Neutrophil (primary cell): Measurements from ENCODE around the gene DTNA.

Experiments used
- H3K27ac ChIP-seq: fragments of 200-600 bp; sonication (generic); 2 replicates; pipeline ENCODE4 v1.5.1; 2016; ENCODE audit warnings: mild to moderate bottlenecking, moderate library complexity
- H3K27me3 ChIP-seq: fragments of 200-600 bp; sonication (generic); 2 replicates; pipeline ENCODE4 v1.6.0; 2016; ENCODE audit warnings: mild to moderate bottlenecking
- H3K36me3 ChIP-seq: fragments of 200-600 bp; sonication (generic); 2 replicates; pipeline ENCODE4 v1.5.1; 2017
- H3K4me1 ChIP-seq, 2 experiments: fragments of 200-600 bp in 1 of 2; sonication (generic) in 1 of 2; 1 replicate in 1 of 2; 2 replicates in 1 of 2; pipeline versions ENCODE4 v1.5.1 to v1.6.1; 2013 to 2016; ENCODE audit warnings: low read depth in 1 of 2, low read length in 1 of 2, mild to moderate bottlenecking in 1 of 2, moderate library complexity in 1 of 2; ENCODE audit not compliant: control insufficient read depth in 1 of 2, insufficient read depth in 1 of 2
- H3K4me3 ChIP-seq, 2 experiments: fragments of 200-600 bp in 1 of 2; sonication (generic) in 1 of 2; 1 replicate in 1 of 2; 2 replicates in 1 of 2; pipeline ENCODE4 v1.5.1; 2013 to 2016; ENCODE audit warnings: low read depth in 1 of 2, low read length in 1 of 2, mild to moderate bottlenecking in 1 of 2, moderate library complexity in 1 of 2
- H3K9me3 ChIP-seq: fragments of 200-600 bp; sonication (generic); 2 replicates; pipeline ENCODE4 v1.5.1; 2016
- TF ChIP-seq, protein P1 (sequence below): fragments of 200-600 bp; sonication (generic); IDR thresholded peaks from 2 replicates; pipeline ENCODE4 v1.5.1; 2016; ENCODE audit warnings: antibody characterized with exemption

The DTNA gene

DNA sequence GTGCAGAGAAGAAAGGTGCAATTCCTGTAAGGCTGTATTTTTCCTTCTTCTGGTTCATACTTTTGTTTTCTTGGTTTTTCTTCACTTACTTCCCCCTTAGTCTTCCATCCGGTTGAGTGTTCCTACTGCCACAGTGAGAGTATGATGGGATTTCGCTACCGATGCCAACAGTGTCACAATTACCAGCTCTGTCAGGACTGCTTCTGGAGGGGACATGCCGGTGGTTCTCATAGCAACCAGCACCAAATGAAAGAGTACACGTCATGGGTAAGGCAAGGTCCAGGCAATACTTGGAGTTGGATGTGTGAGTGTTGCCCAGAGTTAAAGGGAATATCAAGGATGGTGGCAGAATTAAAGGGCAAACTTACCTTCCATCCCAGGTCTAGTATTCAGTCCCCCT is 108.0 kb downstream of the DTNA start:
- no peaks in the 10 kb centered on the region for H3K36me3 ChIP-seq
- TF ChIP-seq, protein P1, sequence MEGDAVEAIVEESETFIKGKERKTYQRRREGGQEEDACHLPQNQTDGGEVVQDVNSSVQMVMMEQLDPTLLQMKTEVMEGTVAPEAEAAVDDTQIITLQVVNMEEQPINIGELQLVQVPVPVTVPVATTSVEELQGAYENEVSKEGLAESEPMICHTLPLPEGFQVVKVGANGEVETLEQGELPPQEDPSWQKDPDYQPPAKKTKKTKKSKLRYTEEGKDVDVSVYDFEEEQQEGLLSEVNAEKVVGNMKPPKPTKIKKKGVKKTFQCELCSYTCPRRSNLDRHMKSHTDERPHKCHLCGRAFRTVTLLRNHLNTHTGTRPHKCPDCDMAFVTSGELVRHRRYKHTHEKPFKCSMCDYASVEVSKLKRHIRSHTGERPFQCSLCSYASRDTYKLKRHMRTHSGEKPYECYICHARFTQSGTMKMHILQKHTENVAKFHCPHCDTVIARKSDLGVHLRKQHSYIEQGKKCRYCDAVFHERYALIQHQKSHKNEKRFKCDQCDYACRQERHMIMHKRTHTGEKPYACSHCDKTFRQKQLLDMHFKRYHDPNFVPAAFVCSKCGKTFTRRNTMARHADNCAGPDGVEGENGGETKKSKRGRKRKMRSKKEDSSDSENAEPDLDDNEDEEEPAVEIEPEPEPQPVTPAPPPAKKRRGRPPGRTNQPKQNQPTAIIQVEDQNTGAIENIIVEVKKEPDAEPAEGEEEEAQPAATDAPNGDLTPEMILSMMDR, result no peak

DNA sequence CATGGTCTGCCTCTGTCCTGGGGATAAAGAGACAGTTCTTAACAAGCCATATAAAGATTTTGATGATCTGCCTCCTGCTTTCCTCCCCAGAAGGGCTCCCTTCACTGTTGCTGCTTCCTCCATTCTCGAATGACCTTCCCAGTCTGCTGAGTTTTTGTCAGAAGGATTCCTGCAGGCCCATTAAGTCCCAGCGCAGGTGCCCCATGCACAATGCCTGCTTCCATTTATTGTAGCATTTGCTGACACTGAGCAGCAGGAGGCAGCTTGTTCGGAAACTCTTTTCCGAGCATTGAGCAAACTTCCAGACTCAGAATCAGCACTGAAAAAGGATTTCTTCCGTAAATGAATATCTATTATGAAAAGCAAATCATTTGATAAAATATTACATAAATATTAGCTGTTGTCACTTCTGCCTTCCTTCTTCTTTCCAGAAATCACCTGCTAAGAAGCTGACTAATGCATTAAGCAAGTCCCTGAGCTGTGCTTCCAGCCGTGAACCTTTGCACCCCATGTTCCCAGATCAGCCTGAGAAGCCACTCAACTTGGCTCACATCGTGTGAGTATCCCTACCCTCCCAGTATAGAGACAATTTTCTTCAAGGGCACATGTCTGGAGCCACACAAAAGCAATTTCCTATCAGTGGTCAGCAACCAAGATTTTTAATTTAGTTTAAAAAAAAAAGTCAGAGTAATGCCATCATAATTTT is 110.4 kb downstream of the DTNA start:
- no peaks in the 10 kb centered on the region for H3K4me1 ChIP-seq
- no peaks in the 10 kb centered on the region for H3K27me3 ChIP-seq
- TF ChIP-seq, protein P1, result no peak
- no peaks in the 10 kb centered on the region for H3K9me3 ChIP-seq
- no peaks in the 10 kb centered on the region for H3K36me3 ChIP-seq
- H3K27ac ChIP-seq, result no peak overlapping the region
- H3K4me3 ChIP-seq, result no peak overlapping the region

More for the DNA sequence above, 108.0 kb downstream of the DTNA start:
- no peaks in the 10 kb centered on the region for H3K9me3 ChIP-seq
- H3K4me3 ChIP-seq, result no peak overlapping the region
- H3K27me3 ChIP-seq, result no peaks in the 10 kb centered on the region
- H3K4me1 ChIP-seq, result no peaks in the 10 kb centered on the region
- no peak overlapping the region for H3K27ac ChIP-seq

DNA sequence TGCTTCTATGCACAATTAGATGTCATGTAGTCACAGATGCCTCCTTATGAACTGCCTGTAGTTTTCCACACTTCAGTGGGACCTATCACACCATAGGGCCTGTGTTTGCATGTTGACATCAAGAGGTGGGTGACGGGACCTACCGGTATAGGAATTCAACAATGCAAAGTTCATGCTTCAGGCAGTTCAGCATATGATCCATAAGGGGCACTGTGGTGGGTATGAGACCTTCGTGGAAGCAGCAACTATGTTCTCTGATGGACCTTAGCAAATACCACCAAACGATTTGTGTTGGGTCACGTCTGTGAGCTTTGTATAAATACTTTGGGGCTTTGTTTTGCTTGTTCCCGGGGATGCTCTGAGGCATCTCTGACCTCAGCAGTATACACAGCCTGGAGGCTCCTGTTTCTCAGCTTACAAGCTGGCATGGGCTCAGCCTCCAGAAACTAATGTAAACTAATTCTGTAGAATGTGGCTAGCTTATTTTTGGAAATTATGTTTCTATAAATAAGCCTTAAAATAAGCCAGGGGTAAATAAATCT is 111.6 kb downstream of the DTNA start:
- Histone ChIP-seq H3K9me3 (no peaks in the 10 kb centered on the region), H3K27me3 (no peaks in the 10 kb centered on the region), H3K36me3 (no peaks in the 10 kb centered on the region), H3K27ac (no peak overlapping the region), H3K4me1 (no peaks in the 10 kb centered on the region), H3K4me3 (no peak overlapping the region)
- TF ChIP-seq, protein P1, result no peak

DNA sequence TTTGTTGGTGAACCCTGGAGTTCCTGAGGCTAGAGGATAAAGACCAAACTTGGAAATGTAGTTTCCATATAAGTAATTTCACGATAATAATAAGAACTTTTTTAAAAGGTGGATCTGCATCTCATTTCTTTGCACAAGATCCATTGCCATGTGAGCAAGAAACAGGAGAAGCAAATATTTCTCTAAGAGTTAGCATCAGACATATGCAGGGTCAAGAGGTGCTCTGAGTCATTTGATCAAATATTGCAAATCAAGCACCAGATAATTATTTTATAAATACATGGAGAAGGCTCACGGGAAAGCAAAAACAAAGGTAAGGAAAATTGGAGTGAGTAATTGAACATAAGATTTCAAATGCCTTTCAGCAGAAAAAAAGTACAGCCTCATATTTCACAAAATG is 118.0 kb downstream of the DTNA start:
- TF ChIP-seq, protein P1, result no peak
- no peaks in the 10 kb centered on the region for H3K27me3 ChIP-seq
- H3K27ac ChIP-seq, result no peak overlapping the region
- no peak overlapping the region for H3K4me3 ChIP-seq
- no peaks in the 10 kb centered on the region for H3K36me3 ChIP-seq
- no peaks in the 10 kb centered on the region for H3K9me3 ChIP-seq
- H3K4me1 ChIP-seq, result no peaks in the 10 kb centered on the region

DNA sequence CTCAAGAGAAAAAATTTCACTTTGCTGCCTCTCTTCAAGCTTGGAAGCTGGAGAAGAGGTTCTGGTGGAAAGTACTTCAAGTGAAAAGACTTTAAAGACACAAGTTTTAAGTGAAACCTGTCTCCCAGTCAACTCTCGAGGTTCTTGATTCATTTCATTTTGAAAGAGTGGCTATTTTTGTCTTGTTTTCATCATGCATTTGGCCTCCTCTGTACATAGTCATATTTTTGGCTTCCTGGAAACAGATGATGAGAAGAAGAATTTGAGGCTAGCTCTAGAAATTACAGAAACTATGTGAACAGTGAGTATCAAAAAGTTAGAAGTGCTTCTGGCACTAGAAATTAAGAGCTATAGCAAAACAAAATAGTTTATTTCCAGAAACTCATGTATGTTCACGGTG is 124.8 kb downstream of the DTNA start:
- TF ChIP-seq, protein P1, result no peak
- no peak overlapping the region for H3K4me3 ChIP-seq
- no peaks in the 10 kb centered on the region for H3K9me3 ChIP-seq
- no peak overlapping the region for H3K27ac ChIP-seq
- H3K27me3 ChIP-seq, result no peaks in the 10 kb centered on the region
- H3K4me1 ChIP-seq, result no peaks in the 10 kb centered on the region
- no peaks in the 10 kb centered on the region for H3K36me3 ChIP-seq
